Transverse colon (tissue), 4 donors: ENCODE data around the gene TRAK1. TPM values are rescaled to one million over a fixed set of nuclear protein-coding genes. Genes with fewer than 3 reads are reported as not detected.
A peak's percentile ranks its signal among the peaks of the same experiment; 100 is the strongest.

Experiments used
- DNase-seq: peaks from one replicate; pipeline ENCODE4 v3.0.0-alpha.2; 2019
- H3K27ac ChIP-seq, 4 donors: fragments of 200-600 bp; sonication (generic); 2 replicates each; pipeline ENCODE4 v1.5.1; 2016 to 2018; ENCODE audit warnings: inconsistent platforms in 4 of 4
- H3K27me3 ChIP-seq: fragments of 200-600 bp; sonication (generic); 2 replicates; pipeline ENCODE4 v1.5.1; 2017; ENCODE audit warnings: inconsistent platforms
- H3K36me3 ChIP-seq, 4 donors: fragments of 200-600 bp; sonication (generic); 2 replicates each; pipeline ENCODE4 v1.5.1; 2017 to 2019; ENCODE audit warnings: inconsistent platforms in 4 of 4
- H3K4me1 ChIP-seq, 4 donors: fragments of 200-600 bp; sonication (generic); 2 replicates each; pipeline ENCODE4 v1.5.1; 2017 to 2020; ENCODE audit warnings: inconsistent platforms in 4 of 4
- H3K4me3 ChIP-seq, 4 donors: fragments of 200-600 bp; sonication (generic); 1 replicate in 1 of 4; 2 replicates in 3 of 4; pipeline versions ENCODE4 v1.5.1 to v1.6.1; 2017 to 2019; ENCODE audit warnings: inconsistent platforms in 4 of 4
- H3K9me3 ChIP-seq, 2 donors: fragments of 200-600 bp; sonication (generic); 2 replicates each; pipeline ENCODE4 v1.5.1; 2017 to 2019; ENCODE audit warnings: inconsistent platforms in 2 of 2
- CTCF ChIP-seq, 5 experiments: fragments of 200-600 bp in 3 of 5; fragments of 450-650 bp in 2 of 5; sonication (generic) in 3 of 5; IDR thresholded peaks; 1 replicate in 2 of 5; 2 replicates in 3 of 5; pipeline ENCODE4 v1.5.1; 2016 to 2017; ENCODE audit warnings: antibody characterized with exemption in 5 of 5, inconsistent platforms in 3 of 5, mild to moderate bottlenecking in 2 of 5, moderate library complexity in 1 of 5
- EP300 ChIP-seq: sonication (generic); formaldehyde crosslinking; IDR thresholded peaks from one replicate; pipeline ENCODE4 v1.6.1; 2017; ENCODE audit warnings: antibody characterized with exemption, low read depth
- POLR2A ChIP-seq: fragments of 450-650 bp; IDR thresholded peaks from one replicate; pipeline ENCODE4 v1.6.1; 2016; ENCODE audit warnings: antibody characterized with exemption, mild to moderate bottlenecking, moderate library complexity
- POLR2AphosphoS5 ChIP-seq, 3 donors: sonication (generic); formaldehyde crosslinking; IDR thresholded peaks; one replicate each; pipeline ENCODE4 v1.6.1; 2016; ENCODE audit warnings: antibody characterized with exemption in 3 of 3
- WGBS, 2 donors: methylation state at CpG; one replicate each; pipeline ENCODE4 v1.1.5; 2018; ENCODE audit warnings: low coverage in 1 of 2; 5-methylcytosine and 5-hydroxymethylcytosine counted together
- in situ Hi-C, 4 donors: fragments of 200-750 bp; cut with MboI; loops; one replicate each; pipeline versions ENCODE4 v1.15.0 to v1.15.1; 2017; ENCODE audit warnings: low sequenced_read_pairs in 3 of 4, low pct_ligation_motif_present in 1 of 4, low pct_unique_long_range_greater_than_20kb in 1 of 4
- intact Hi-C: fragments of 100-400 bp; cut with DNase I; formaldehyde crosslinking; loops from one replicate; pipeline ENCODE4 v1.15.1; 2023; ENCODE audit warnings: low total_unique reads
- total RNA-seq, 4 donors: library from RNA; depleted of rRNA; stranded (reverse); fragments of >200 nt; gene quantifications; one replicate each; pipeline ENCODE4 v1.1.0, GENCODE V29; 2016

TRAK1 gene
- total RNA-seq, 4 donors from 2014 or later: 91.7 to 247 (median 115) TPM

GRCh38 chr3:42050126-42050525, 41.0 kb upstream of the TRAK1 start:
- H3K4me3 ChIP-seq: no peak overlapping the region
- H3K4me1 ChIP-seq: peaks cover 34 to 55% (median 43%) of the 10 kb centered on the region in 4 donors
- intact Hi-C loops (no loop called here), in situ Hi-C loops (no loop called here)
- no peaks in the 10 kb centered on the region for H3K9me3 ChIP-seq
- no peak overlapping the region for H3K27ac ChIP-seq
- DNase-seq: no peak
- 88 to 100% methylated on average over 2 to 6 of the region's 6 CpGs for WGBS, 2 donors
- no peaks in the 10 kb centered on the region for H3K36me3 ChIP-seq
- H3K27me3 ChIP-seq: no peaks in the 10 kb centered on the region
- TF ChIP-seq POLR2A: no peak
- no peak for TF ChIP-seq POLR2AphosphoS5 (IDR thresholded peaks at IDR 0.05)
- no peak for TF ChIP-seq CTCF (IDR thresholded peaks at IDR 0.05)
- TF ChIP-seq EP300: no peak

- Histone ChIP-seq H3K36me3 (no peaks in the 10 kb centered on the region), H3K9me3 (no peaks in the 10 kb centered on the region), H3K4me1 (peaks cover 33 to 44% (median 36%) of the 10 kb centered on the region in 4 donors), H3K4me3 (no peak overlapping the region), H3K27ac (peak overlapping the region; percentile 78 to 86 (median 80)), H3K27me3 (no peaks in the 10 kb centered on the region)
- WGBS, 2 donors: 84% methylated on average over 4 of the region's 4 CpGs; no CpG with 5 or more reads in 1 of the 2 donors
- intact Hi-C loops: no loop called here
- no peak for DNase-seq
- in situ Hi-C loops: no loop called here
- TF ChIP-seq POLR2A (no peak), CTCF (IDR thresholded peaks at IDR 0.05) (no peak), EP300 (no peak)
Measured at GRCh38 chr3:42051384-42052131, 39.6 kb upstream of the TRAK1 start.

GRCh38 chr3:42052132-42052483, 39.0 kb upstream of the TRAK1 start:
- intact Hi-C loops (no loop called here), in situ Hi-C loops (no loop called here)
- no peaks in the 10 kb centered on the region for H3K9me3 ChIP-seq
- TF ChIP-seq POLR2A (no peak), POLR2AphosphoS5 (IDR thresholded peaks at IDR 0.05) (no peak), EP300 (no peak), CTCF (IDR thresholded peaks at IDR 0.05) (no peak)
- no peak overlapping the region for H3K4me3 ChIP-seq
- DNase-seq: no peak
- H3K36me3 ChIP-seq: no peaks in the 10 kb centered on the region
- no peaks in the 10 kb centered on the region for H3K27me3 ChIP-seq
- H3K4me1 ChIP-seq: peaks cover 36 to 46% (median 39%) of the 10 kb centered on the region in 4 donors
- 74 to 100% methylated on average over 1 to 2 of the region's 2 CpGs for WGBS, 2 donors
- H3K27ac ChIP-seq: peak overlapping the region; percentile 78 to 86 (median 80)

- peaks cover 37 to 53% (median 44%) of the 10 kb centered on the region in 4 donors for H3K4me1 ChIP-seq
- intact Hi-C loops (no loop called here), in situ Hi-C loops (no loop called here)
- H3K36me3 ChIP-seq: no peaks in the 10 kb centered on the region
- no peak overlapping the region for H3K4me3 ChIP-seq
- TF ChIP-seq EP300 (no peak), POLR2A (no peak), CTCF (IDR thresholded peaks at IDR 0.05) (no peak), POLR2AphosphoS5 (IDR thresholded peaks at IDR 0.05) (no peak)
- no peaks in the 10 kb centered on the region for H3K27me3 ChIP-seq
- WGBS, 2 donors: 28 to 53% methylated on average over 4 to 10 of the region's 10 CpGs
- peak overlapping the region; percentile 78 to 86 (median 80) for H3K27ac ChIP-seq
- no peak for DNase-seq
- H3K9me3 ChIP-seq: no peaks in the 10 kb centered on the region
Measured at GRCh38 chr3:42052484-42053351, 38.4 kb upstream of the TRAK1 start.
